K562 (cell line): ENCODE measurements around the gene SRRT. TPM values are rescaled to one million over a fixed set of nuclear protein-coding genes. Genes with fewer than 3 reads are reported as not detected.
A peak's percentile ranks its signal among the peaks of the same experiment; 100 is the strongest.

Experiments used
- ESRRA ChIP-seq: fragments of 450-650 bp; IDR thresholded peaks from 2 replicates; pipeline ENCODE4 v1.6.1; 2014; ENCODE audit warnings: low read depth, mild to moderate bottlenecking, moderate library complexity, borderline replicate concordance
- GTF3C2 ChIP-seq: IDR thresholded peaks from 3 replicates; pipeline ENCODE4 v1.6.1; 2011; ENCODE audit warnings: borderline replicate concordance, mild to moderate bottlenecking, moderate library complexity; ENCODE audit not compliant: insufficient read length; ENCODE audit errors: extremely low read depth
- HES1 ChIP-seq: fragments of 450-650 bp; IDR thresholded peaks from 2 replicates; pipeline ENCODE4 v1.6.1; 2016; ENCODE audit warnings: low read depth, mild to moderate bottlenecking, moderate library complexity
- HIVEP1 ChIP-seq: fragments of 250-450 bp; sonication (Bioruptor Pico); IDR thresholded peaks from 2 replicates; pipeline ENCODE4 v1.4.0; 2020; ENCODE audit warnings: mild to moderate bottlenecking
- HMG20A ChIP-seq: fragments of 450-650 bp; formaldehyde crosslinking; conservative IDR thresholded peaks from 2 replicates; pipeline ENCODE4 v1.4.0; 2020; ENCODE audit warnings: mild to moderate bottlenecking, mixed read lengths
- MED1 ChIP-seq: sonication (generic); formaldehyde crosslinking; IDR thresholded peaks from 2 replicates; pipeline ENCODE4 v1.8.1; 2023; ENCODE audit warnings: missing genetic modification reagents, borderline replicate concordance
- PRMT5 ChIP-seq: sonication (generic); formaldehyde crosslinking; IDR thresholded peaks from 2 replicates; pipeline ENCODE4 v1.5.0; 2020; ENCODE audit warnings: missing genetic modification reagents
- SMAD4 ChIP-seq: fragments of 250-450 bp; sonication (Bioruptor Pico); conservative IDR thresholded peaks from 2 replicates; pipeline ENCODE4 v1.8.0; 2021; ENCODE audit warnings: inconsistent platforms, mild to moderate bottlenecking, moderate library complexity
- TAF7 ChIP-seq: fragments of 450-650 bp; IDR thresholded peaks from 2 replicates; pipeline ENCODE4 v1.6.1; 2016; ENCODE audit warnings: missing genetic modification characterization, missing compliant biosample characterization
- ZNF146 ChIP-seq: IDR thresholded peaks from one replicate; pipeline ENCODE4 v1.6.1; 2018; ENCODE audit warnings: missing compliant biosample characterization; ENCODE audit not compliant: unreplicated experiment
- ZNF224 ChIP-seq: sonication (generic); formaldehyde crosslinking; IDR thresholded peaks from 2 replicates; pipeline ENCODE4 v1.8.0; 2022; ENCODE audit warnings: mild to moderate bottlenecking, missing genetic modification reagents
- ZNF316 ChIP-seq: fragments of 450-650 bp; IDR thresholded peaks from 2 replicates; pipeline ENCODE4 v1.6.1; 2016
- ZNF583 ChIP-seq: fragments of 250-450 bp; sonication (Bioruptor Pico); IDR thresholded peaks from 2 replicates; pipeline ENCODE4 v1.4.0; 2020
- polyA plus RNA-seq, 8 experiments: library from polyadenylated mRNA; depleted of rRNA in 4 of 8; stranded (reverse) in 5 of 8; unstranded in 3 of 8; fragments of >200 nt; fragmentation: Nextera tagmentation in 2 of 8; fragmentation: Illumina TruSeq in 1 of 8; extraction: Ambion mirVana in 2 of 8; extraction: Trizol in 1 of 8; gene quantifications; 2 replicates each; pipeline versions ENCODE4 v1.2.1 to v1.2.3, GENCODE V29; 2011 to 2014; ENCODE audit warnings: inconsistent platforms in 1 of 8, missing spikeins in 1 of 8
- total RNA-seq, 7 experiments: library from RNA; depleted of rRNA in 6 of 7; stranded (reverse); fragments of >200 nt in 6 of 7; fragmentation: Illumina TruSeq in 2 of 7; extraction: Trizol in 2 of 7; gene quantifications; 2 replicates each; pipeline versions ENCODE4 v1.2.1 to v1.2.3, GENCODE V29; 2011 to 2021; ENCODE audit warnings: low replicate concordance in 1 of 7
- TF ChIP-seq, protein P1 (sequence below): fragments of 200-400 bp; formaldehyde crosslinking; IDR thresholded peaks from 2 replicates; pipeline ENCODE4 v1.6.1; 2017; ENCODE audit warnings: mild to moderate bottlenecking, low read depth, low read length, moderate library complexity
- TF ChIP-seq, protein P2 (sequence below): fragments of 250-450 bp; sonication (Bioruptor Pico); IDR thresholded peaks from 2 replicates; pipeline ENCODE4 v1.4.0; 2020

The SRRT gene
- total and polyA plus RNA-seq, 9 of the 15 experiments (the other 6 are each of a cell fraction or from before 2014, with no cell fraction given), result 10.3 to 263 (median 84.4) TPM

DNA sequence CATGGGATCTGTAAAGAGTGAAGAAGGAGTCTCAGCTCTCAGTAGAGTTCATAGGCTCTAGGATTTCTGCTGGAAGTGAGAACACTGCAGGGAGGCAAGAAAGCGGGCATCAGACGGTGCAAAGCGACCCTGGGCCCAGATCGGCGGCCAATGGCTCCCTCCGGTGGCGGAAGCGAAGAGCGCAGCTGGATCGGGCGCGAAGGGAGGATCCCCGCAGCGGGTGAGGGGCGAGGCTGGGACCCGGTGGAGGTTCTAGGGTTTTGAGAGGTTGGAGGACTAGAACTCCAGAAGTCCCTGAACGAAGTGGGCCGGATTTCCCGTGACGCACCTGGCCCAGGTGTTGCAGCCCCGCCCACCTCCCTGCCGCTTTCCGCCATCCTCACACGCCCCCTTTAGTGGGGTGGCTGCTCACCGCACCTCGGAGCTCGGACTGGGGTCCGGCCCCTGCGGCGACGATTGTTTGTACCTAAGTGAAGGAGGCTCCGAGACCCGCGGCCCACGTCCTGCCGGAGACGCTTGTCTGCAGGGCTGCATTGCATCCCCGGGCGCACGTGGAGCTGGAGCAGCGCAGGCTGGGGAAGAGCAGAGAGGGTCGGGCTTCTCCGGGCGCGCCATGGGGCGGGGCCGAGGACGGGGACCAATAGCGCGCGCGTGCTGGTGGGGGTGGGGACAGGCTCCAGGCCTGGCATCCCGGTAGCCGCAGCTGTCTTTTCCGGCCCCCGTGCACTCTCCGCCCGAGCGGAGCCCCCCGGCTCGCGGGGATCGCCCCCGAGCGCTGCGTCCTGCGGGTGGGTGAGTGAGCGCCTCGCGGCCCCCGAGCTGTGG is 22.6 kb upstream of the SRRT start, which contains the start of gene SLC12A9 (continued):
- TF ChIP-seq, protein P1, sequence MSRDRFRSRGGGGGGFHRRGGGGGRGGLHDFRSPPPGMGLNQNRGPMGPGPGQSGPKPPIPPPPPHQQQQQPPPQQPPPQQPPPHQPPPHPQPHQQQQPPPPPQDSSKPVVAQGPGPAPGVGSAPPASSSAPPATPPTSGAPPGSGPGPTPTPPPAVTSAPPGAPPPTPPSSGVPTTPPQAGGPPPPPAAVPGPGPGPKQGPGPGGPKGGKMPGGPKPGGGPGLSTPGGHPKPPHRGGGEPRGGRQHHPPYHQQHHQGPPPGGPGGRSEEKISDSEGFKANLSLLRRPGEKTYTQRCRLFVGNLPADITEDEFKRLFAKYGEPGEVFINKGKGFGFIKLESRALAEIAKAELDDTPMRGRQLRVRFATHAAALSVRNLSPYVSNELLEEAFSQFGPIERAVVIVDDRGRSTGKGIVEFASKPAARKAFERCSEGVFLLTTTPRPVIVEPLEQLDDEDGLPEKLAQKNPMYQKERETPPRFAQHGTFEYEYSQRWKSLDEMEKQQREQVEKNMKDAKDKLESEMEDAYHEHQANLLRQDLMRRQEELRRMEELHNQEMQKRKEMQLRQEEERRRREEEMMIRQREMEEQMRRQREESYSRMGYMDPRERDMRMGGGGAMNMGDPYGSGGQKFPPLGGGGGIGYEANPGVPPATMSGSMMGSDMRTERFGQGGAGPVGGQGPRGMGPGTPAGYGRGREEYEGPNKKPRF, result no peak
- TF ChIP-seq ZNF583 (0 out of 2 replicates have a peak, but pooled peaks have one; percentile 8), ZNF224 (CRISPR knock-in tag) (no peak), HIVEP1 (CRISPR knock-in tag) (no peak), HMG20A (CRISPR knock-in tag) (no peak), GTF3C2 (no peak), TAF7 (tag) (no peak), HES1 (no peak), PRMT5 (no peak), MED1 (CRISPR knock-in tag) (no peak), SMAD4 (CRISPR knock-in tag) (0 out of 2 replicates have a peak, but pooled peaks have one; percentile 39), ZNF316 (no peak), ZNF146 (CRISPR knock-in tag) (no peak), ESRRA (no peak)
- TF ChIP-seq, protein P2, sequence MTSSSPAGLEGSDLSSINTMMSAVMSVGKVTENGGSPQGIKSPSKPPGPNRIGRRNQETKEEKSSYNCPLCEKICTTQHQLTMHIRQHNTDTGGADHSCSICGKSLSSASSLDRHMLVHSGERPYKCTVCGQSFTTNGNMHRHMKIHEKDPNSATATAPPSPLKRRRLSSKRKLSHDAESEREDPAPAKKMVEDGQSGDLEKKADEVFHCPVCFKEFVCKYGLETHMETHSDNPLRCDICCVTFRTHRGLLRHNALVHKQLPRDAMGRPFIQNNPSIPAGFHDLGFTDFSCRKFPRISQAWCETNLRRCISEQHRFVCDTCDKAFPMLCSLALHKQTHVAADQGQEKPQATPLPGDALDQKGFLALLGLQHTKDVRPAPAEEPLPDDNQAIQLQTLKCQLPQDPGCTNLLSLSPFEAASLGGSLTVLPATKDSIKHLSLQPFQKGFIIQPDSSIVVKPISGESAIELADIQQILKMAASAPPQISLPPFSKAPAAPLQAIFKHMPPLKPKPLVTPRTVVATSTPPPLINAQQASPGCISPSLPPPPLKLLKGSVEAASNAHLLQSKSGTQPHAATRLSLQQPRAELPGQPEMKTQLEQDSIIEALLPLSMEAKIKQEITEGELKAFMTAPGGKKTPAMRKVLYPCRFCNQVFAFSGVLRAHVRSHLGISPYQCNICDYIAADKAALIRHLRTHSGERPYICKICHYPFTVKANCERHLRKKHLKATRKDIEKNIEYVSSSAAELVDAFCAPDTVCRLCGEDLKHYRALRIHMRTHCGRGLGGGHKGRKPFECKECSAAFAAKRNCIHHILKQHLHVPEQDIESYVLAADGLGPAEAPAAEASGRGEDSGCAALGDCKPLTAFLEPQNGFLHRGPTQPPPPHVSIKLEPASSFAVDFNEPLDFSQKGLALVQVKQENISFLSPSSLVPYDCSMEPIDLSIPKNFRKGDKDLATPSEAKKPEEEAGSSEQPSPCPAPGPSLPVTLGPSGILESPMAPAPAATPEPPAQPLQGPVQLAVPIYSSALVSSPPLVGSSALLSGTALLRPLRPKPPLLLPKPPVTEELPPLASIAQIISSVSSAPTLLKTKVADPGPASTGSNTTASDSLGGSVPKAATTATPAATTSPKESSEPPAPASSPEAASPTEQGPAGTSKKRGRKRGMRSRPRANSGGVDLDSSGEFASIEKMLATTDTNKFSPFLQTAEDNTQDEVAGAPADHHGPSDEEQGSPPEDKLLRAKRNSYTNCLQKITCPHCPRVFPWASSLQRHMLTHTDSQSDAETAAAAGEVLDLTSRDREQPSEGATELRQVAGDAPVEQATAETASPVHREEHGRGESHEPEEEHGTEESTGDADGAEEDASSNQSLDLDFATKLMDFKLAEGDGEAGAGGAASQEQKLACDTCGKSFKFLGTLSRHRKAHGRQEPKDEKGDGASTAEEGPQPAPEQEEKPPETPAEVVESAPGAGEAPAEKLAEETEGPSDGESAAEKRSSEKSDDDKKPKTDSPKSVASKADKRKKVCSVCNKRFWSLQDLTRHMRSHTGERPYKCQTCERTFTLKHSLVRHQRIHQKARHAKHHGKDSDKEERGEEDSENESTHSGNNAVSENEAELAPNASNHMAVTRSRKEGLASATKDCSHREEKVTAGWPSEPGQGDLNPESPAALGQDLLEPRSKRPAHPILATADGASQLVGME (CRISPR knock-in tag), result no peak; the same call in 1 of the 2 replicates
